ENCODE results near the gene ZNF141.

DNA sequence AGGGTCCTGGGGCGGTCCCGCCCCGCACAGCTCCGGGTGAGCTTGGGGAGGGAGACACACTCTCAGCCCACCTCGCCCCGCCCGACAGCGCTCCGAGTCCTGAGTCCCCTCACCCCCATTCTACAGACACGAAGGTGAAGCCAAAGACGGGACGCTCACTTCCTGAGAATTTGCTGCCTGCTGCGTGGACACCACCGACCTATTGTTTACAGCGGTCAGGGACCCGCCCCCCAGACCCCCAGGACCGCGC, 796 bp upstream of the ZNF141 start:
- TF ChIP-seq, protein P1, sequence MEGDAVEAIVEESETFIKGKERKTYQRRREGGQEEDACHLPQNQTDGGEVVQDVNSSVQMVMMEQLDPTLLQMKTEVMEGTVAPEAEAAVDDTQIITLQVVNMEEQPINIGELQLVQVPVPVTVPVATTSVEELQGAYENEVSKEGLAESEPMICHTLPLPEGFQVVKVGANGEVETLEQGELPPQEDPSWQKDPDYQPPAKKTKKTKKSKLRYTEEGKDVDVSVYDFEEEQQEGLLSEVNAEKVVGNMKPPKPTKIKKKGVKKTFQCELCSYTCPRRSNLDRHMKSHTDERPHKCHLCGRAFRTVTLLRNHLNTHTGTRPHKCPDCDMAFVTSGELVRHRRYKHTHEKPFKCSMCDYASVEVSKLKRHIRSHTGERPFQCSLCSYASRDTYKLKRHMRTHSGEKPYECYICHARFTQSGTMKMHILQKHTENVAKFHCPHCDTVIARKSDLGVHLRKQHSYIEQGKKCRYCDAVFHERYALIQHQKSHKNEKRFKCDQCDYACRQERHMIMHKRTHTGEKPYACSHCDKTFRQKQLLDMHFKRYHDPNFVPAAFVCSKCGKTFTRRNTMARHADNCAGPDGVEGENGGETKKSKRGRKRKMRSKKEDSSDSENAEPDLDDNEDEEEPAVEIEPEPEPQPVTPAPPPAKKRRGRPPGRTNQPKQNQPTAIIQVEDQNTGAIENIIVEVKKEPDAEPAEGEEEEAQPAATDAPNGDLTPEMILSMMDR (conservative IDR thresholded peaks at IDR 0.05; ENCODE audit: low read depth in 2 of 2) = no peak
- TF ChIP-seq EZH2 (IDR thresholded peaks at IDR 0.05; ENCODE audit: low read depth, unreplicated experiment) (no peak), POLR2AphosphoS5 (IDR thresholded peaks at IDR 0.05; ENCODE audit: low read depth) (no peak), EZH2phosphoT487 (IDR thresholded peaks at IDR 0.05; ENCODE audit: unreplicated experiment) (no peak), CREB1 (CRISPR knock-in tag; IDR thresholded peaks at IDR 0.05; ENCODE audit: low read depth) (no peak), NANOG (IDR thresholded peaks at IDR 0.05; ENCODE audit: borderline replicate concordance) (no peak), JUNB (IDR thresholded peaks at IDR 0.05; ENCODE audit: unreplicated experiment) (no peak), ZNF331 (CRISPR knock-in tag; IDR thresholded peaks at IDR 0.05; ENCODE audit: low read depth) (no peak)
- TF ChIP-seq, protein P2, sequence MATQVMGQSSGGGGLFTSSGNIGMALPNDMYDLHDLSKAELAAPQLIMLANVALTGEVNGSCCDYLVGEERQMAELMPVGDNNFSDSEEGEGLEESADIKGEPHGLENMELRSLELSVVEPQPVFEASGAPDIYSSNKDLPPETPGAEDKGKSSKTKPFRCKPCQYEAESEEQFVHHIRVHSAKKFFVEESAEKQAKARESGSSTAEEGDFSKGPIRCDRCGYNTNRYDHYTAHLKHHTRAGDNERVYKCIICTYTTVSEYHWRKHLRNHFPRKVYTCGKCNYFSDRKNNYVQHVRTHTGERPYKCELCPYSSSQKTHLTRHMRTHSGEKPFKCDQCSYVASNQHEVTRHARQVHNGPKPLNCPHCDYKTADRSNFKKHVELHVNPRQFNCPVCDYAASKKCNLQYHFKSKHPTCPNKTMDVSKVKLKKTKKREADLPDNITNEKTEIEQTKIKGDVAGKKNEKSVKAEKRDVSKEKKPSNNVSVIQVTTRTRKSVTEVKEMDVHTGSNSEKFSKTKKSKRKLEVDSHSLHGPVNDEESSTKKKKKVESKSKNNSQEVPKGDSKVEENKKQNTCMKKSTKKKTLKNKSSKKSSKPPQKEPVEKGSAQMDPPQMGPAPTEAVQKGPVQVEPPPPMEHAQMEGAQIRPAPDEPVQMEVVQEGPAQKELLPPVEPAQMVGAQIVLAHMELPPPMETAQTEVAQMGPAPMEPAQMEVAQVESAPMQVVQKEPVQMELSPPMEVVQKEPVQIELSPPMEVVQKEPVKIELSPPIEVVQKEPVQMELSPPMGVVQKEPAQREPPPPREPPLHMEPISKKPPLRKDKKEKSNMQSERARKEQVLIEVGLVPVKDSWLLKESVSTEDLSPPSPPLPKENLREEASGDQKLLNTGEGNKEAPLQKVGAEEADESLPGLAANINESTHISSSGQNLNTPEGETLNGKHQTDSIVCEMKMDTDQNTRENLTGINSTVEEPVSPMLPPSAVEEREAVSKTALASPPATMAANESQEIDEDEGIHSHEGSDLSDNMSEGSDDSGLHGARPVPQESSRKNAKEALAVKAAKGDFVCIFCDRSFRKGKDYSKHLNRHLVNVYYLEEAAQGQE (IDR thresholded peaks at IDR 0.05; ENCODE audit: unreplicated experiment) = no peak

Data from GM23338 (cell line).